Activated naive CD4-positive, alpha-beta T cell treated with anti-CD3 and anti-CD28 coated beads for 36 hours (primary cell): ENCODE results near the gene CA4. TPM values are rescaled to one million over a fixed set of nuclear protein-coding genes. Genes with fewer than 3 reads are reported as not detected.
A peak's percentile ranks its signal among the peaks of the same experiment; 100 is the strongest.

Experiments used
- CTCF ChIA-PET: fragments of 350-600 bp; sonication (Branson Sonifier 250); formaldehyde crosslinking; loops from one replicate; lab custom pipeline; 2021; ENCODE audit warnings: antibody characterized with exemption; lab: Charles Lee
- DNase-seq: peaks from one replicate; pipeline ENCODE4 v3.0.0-alpha.2; 2020
- H3K27ac Mint-ChIP-seq: one replicate; pipeline ENCODE4 v1.8.0; 2021; ENCODE audit warnings: mild to moderate bottlenecking, mixed read lengths
- H3K27me3 Mint-ChIP-seq: one replicate; pipeline ENCODE4 v1.8.0; 2021; ENCODE audit warnings: low read depth, mixed read lengths
- H3K36me3 Mint-ChIP-seq: one replicate; pipeline ENCODE4 v1.8.0; 2021; ENCODE audit warnings: low read depth, mixed read lengths
- H3K4me1 Mint-ChIP-seq: one replicate; pipeline ENCODE4 v1.8.0; 2021; ENCODE audit warnings: low read depth, mixed read lengths
- H3K4me3 Mint-ChIP-seq: one replicate; pipeline ENCODE4 v1.8.0; 2021; ENCODE audit warnings: mild to moderate bottlenecking, moderate library complexity, mixed read lengths
- H3K9me3 Mint-ChIP-seq: one replicate; pipeline ENCODE4 v1.8.0; 2021; ENCODE audit warnings: mixed read lengths
- intact Hi-C: fragments of 100-400 bp; cut with micrococcal nuclease; formaldehyde crosslinking; loops from one replicate; pipeline ENCODE4 v1.15.1; 2023
- total RNA-seq, 2 experiments: library from RNA; stranded (reverse); gene quantifications; one replicate each; pipeline ENCODE4 v1.2.3, GENCODE V29; 2021

The CA4 gene
- total RNA-seq, 2 experiments from 2014 or later: not detected

- no peaks in the 10 kb centered on the region for H3K9me3 Mint-ChIP-seq
- CTCF ChIA-PET: no interaction called here
- peaks cover 10% of the 10 kb centered on the region for H3K36me3 Mint-ChIP-seq
- intact Hi-C loops: loop anchor here (10.0 kb wide), 2 partner anchors 101 to 539 kb away; partner anchors contain the start of gene BCAS3
- peak; percentile 2 for DNase-seq
- no peak overlapping the region for H3K27ac Mint-ChIP-seq
- H3K4me1 Mint-ChIP-seq: peaks cover 27% of the 10 kb centered on the region
- peaks cover 36% of the 10 kb centered on the region for H3K27me3 Mint-ChIP-seq
- H3K4me3 Mint-ChIP-seq: peak overlapping the region; percentile 85
Measured at GRCh38 chr17:60135951-60136666, 13.7 kb upstream of the CA4 start.

GRCh38 chr17:60137731-60138130 is 12.0 kb upstream of the CA4 start:
- no peak overlapping the region for H3K27ac Mint-ChIP-seq
- intact Hi-C loops: loop anchor here (10.0 kb wide), 2 partner anchors 103 to 537 kb away; partner anchors contain the start of gene BCAS3
- H3K36me3 Mint-ChIP-seq: no peaks in the 10 kb centered on the region
- CTCF ChIA-PET: interaction anchor here (0.7 kb wide), 1 partner anchor 432 kb away, joined by 3 read pairs; no protein-coding TSS in a partner anchor
- no peaks in the 10 kb centered on the region for H3K9me3 Mint-ChIP-seq
- peaks cover 52% of the 10 kb centered on the region for H3K27me3 Mint-ChIP-seq
- peaks cover 28% of the 10 kb centered on the region for H3K4me1 Mint-ChIP-seq
- no peak for DNase-seq
- H3K4me3 Mint-ChIP-seq: no peak overlapping the region

GRCh38 chr17:60138769-60139437 is 10.9 kb upstream of the CA4 start:
- Mint-ChIP-seq H3K27ac (no peak overlapping the region), H3K36me3 (no peaks in the 10 kb centered on the region), H3K4me3 (no peak overlapping the region), H3K27me3 (peaks cover 64% of the 10 kb centered on the region), H3K4me1 (peaks cover 38% of the 10 kb centered on the region), H3K9me3 (no peaks in the 10 kb centered on the region)
- intact Hi-C loops: loop anchor here (10.0 kb wide), 2 partner anchors 104 to 536 kb away; partner anchors contain the start of gene BCAS3
- no peak for DNase-seq
- CTCF ChIA-PET: interaction anchor here (0.7 to 1.4 kb wide), 2 partner anchors 32 to 132 kb away, joined by 3 read pairs; no protein-coding TSS in a partner anchor

GRCh38 chr17:60139438-60140285 is 10.1 kb upstream of the CA4 start:
- no peak overlapping the region for H3K4me3 Mint-ChIP-seq
- intact Hi-C loops: loop anchor here (10.0 kb wide), 2 partner anchors 105 to 535 kb away; partner anchors contain the start of gene BCAS3
- H3K4me1 Mint-ChIP-seq: peaks cover 30% of the 10 kb centered on the region
- no peaks in the 10 kb centered on the region for H3K9me3 Mint-ChIP-seq
- CTCF ChIA-PET: interaction anchor here (0.7 to 1.8 kb wide), 3 partner anchors 8 to 131 kb away, joined by 3 to 4 read pairs (median 3); no protein-coding TSS in a partner anchor
- no peak overlapping the region for H3K27ac Mint-ChIP-seq
- no peaks in the 10 kb centered on the region for H3K36me3 Mint-ChIP-seq
- peak; percentile 74 for DNase-seq
- H3K27me3 Mint-ChIP-seq: peaks cover 72% of the 10 kb centered on the region

- H3K27me3 Mint-ChIP-seq: peaks cover 85% of the 10 kb centered on the region
- H3K27ac Mint-ChIP-seq: no peak overlapping the region
- H3K9me3 Mint-ChIP-seq: no peaks in the 10 kb centered on the region
- CTCF ChIA-PET: interaction anchor here (0.6 to 2.5 kb wide), 9 partner anchors 10 to 631 kb away, joined by 3 to 9 read pairs (median 3); no protein-coding TSS in a partner anchor
- intact Hi-C loops: no loop called here
- peaks cover 20% of the 10 kb centered on the region for H3K4me1 Mint-ChIP-seq
- DNase-seq: no peak
- H3K36me3 Mint-ChIP-seq: no peaks in the 10 kb centered on the region
- no peak overlapping the region for H3K4me3 Mint-ChIP-seq
Measured at GRCh38 chr17:60141111-60142018, 8.4 kb upstream of the CA4 start.

- Mint-ChIP-seq H3K36me3 (no peaks in the 10 kb centered on the region), H3K27ac (no peak overlapping the region), H3K9me3 (no peaks in the 10 kb centered on the region), H3K27me3 (peaks cover 91% of the 10 kb centered on the region), H3K4me3 (peak overlapping the region; percentile 22), H3K4me1 (peaks cover 20% of the 10 kb centered on the region)
- peak; percentile 93 for DNase-seq
- CTCF ChIA-PET: interaction anchor here (0.6 to 2.5 kb wide), 4 partner anchors 10 to 105 kb away, joined by 3 to 9 read pairs (median 6); no protein-coding TSS in a partner anchor
- intact Hi-C loops: loop anchor here (1.0 kb wide), 3 partner anchors 31 to 293 kb away; no protein-coding TSS in a partner anchor
Measured at GRCh38 chr17:60142872-60143499, 6.8 kb upstream of the CA4 start.

GRCh38 chr17:60145006-60145935 is 4.5 kb upstream of the CA4 start:
- Mint-ChIP-seq H3K4me3 (no peak overlapping the region), H3K36me3 (no peaks in the 10 kb centered on the region), H3K4me1 (peaks cover 26% of the 10 kb centered on the region), H3K27ac (no peak overlapping the region), H3K27me3 (peaks cover 87% of the 10 kb centered on the region), H3K9me3 (no peaks in the 10 kb centered on the region)
- CTCF ChIA-PET: interaction anchor here (1.3 kb wide), 1 partner anchor 26 kb away, joined by 4 read pairs; no protein-coding TSS in a partner anchor
- intact Hi-C loops: no loop called here
- DNase-seq: no peak

GRCh38 chr17:60146206-60146605 is 3.6 kb upstream of the CA4 start:
- no peaks in the 10 kb centered on the region for H3K36me3 Mint-ChIP-seq
- CTCF ChIA-PET: interaction anchor here (1.3 kb wide), 1 partner anchor 25 kb away, joined by 4 read pairs; no protein-coding TSS in a partner anchor
- no peak overlapping the region for H3K27ac Mint-ChIP-seq
- no peak overlapping the region for H3K4me3 Mint-ChIP-seq
- no peaks in the 10 kb centered on the region for H3K9me3 Mint-ChIP-seq
- intact Hi-C loops: no loop called here
- peaks cover 30% of the 10 kb centered on the region for H3K4me1 Mint-ChIP-seq
- peaks cover 86% of the 10 kb centered on the region for H3K27me3 Mint-ChIP-seq
- DNase-seq: no peak

- no peak for DNase-seq
- no peaks in the 10 kb centered on the region for H3K9me3 Mint-ChIP-seq
- no peak overlapping the region for H3K4me3 Mint-ChIP-seq
- intact Hi-C loops: no loop called here
- H3K4me1 Mint-ChIP-seq: peaks cover 31% of the 10 kb centered on the region
- CTCF ChIA-PET: no interaction called here
- H3K27me3 Mint-ChIP-seq: peaks cover 83% of the 10 kb centered on the region
- no peaks in the 10 kb centered on the region for H3K36me3 Mint-ChIP-seq
- H3K27ac Mint-ChIP-seq: no peak overlapping the region
Measured at GRCh38 chr17:60147553-60148223, 2.1 kb upstream of the CA4 start.
